DOHH2 (cell line): ENCODE data around the gene LGR6.
"Not testable (repeated sequence)": the region's sequence is repeated elsewhere in the genome, so short reads cannot be mapped to it uniquely, and the experiment has no call there.

Source experiments
- H3F3A ChIP-seq: fragments of 200-600 bp; sonication (generic), shearing (Covaris generic); 2 replicates; pipeline ENCODE4 v1.6.0; 2016; ENCODE audit warnings: antibody characterized with exemption, mild to moderate bottlenecking; ENCODE audit not compliant: control insufficient read depth, insufficient read depth
- H3K27ac ChIP-seq: fragments of 200-600 bp; sonication (generic); 2 replicates; pipeline ENCODE4 v1.5.1; 2014; ENCODE audit warnings: low read depth, mild to moderate bottlenecking, low read length, moderate library complexity
- H3K27me3 ChIP-seq: fragments of 200-600 bp; sonication (generic); 2 replicates; pipeline ENCODE4 v1.6.1; 2014; ENCODE audit warnings: mild to moderate bottlenecking, low read length, mixed read lengths; ENCODE audit not compliant: control insufficient read depth
- H3K36me3 ChIP-seq: fragments of 200-600 bp; sonication (generic); 2 replicates; pipeline ENCODE4 v1.6.1; 2014; ENCODE audit warnings: mild to moderate bottlenecking, low read length, moderate library complexity, mixed read lengths; ENCODE audit not compliant: control insufficient read depth
- H3K4me1 ChIP-seq: fragments of 200-600 bp; sonication (generic); 2 replicates; pipeline ENCODE4 v1.6.1; 2014; ENCODE audit warnings: mild to moderate bottlenecking, low read length, mixed read lengths; ENCODE audit not compliant: control insufficient read depth
- H3K4me2 ChIP-seq: fragments of 200-600 bp; sonication (generic); 2 replicates; pipeline ENCODE4 v1.6.0; 2014; ENCODE audit warnings: mild to moderate bottlenecking, low read length, moderate library complexity
- H3K4me3 ChIP-seq: fragments of 200-600 bp; sonication (generic); 2 replicates; pipeline ENCODE4 v1.5.1; 2014; ENCODE audit warnings: mild to moderate bottlenecking, low read length, mixed read lengths
- H3K79me2 ChIP-seq: fragments of 200-600 bp; sonication (generic); 2 replicates; pipeline ENCODE4 v1.6.1; 2014; ENCODE audit warnings: mild to moderate bottlenecking, low read length, mixed read lengths; ENCODE audit not compliant: control insufficient read depth
- H3K9me2 ChIP-seq: fragments of 200-600 bp; sonication (generic); replicated peaks from 2 replicates; pipeline ENCODE4 v1.6.1; 2014; ENCODE audit warnings: mild to moderate bottlenecking, low read length, mixed read lengths; ENCODE audit not compliant: control insufficient read depth
- H3K9me3 ChIP-seq: fragments of 200-600 bp; sonication (generic); 2 replicates; pipeline ENCODE4 v1.6.1; 2014; ENCODE audit warnings: antibody characterized with exemption, low read length, mixed read lengths; ENCODE audit not compliant: control insufficient read depth, insufficient read depth
- H4K20me1 ChIP-seq: fragments of 200-600 bp; sonication (generic); 2 replicates; pipeline ENCODE4 v1.6.0; 2014; ENCODE audit warnings: low read depth, mild to moderate bottlenecking, antibody characterized with exemption, low read length, moderate library complexity; ENCODE audit not compliant: control insufficient read depth, insufficient read depth
- EZH2phosphoT487 ChIP-seq: fragments of 200-600 bp; sonication (generic); IDR thresholded peaks from 2 replicates; pipeline ENCODE4 v1.6.1; 2017; ENCODE audit warnings: borderline replicate concordance, mild to moderate bottlenecking, antibody characterized with exemption, low read length, moderate library complexity, mixed read lengths
- TF ChIP-seq, protein P1 (sequence below): fragments of 200-600 bp; sonication (generic); IDR thresholded peaks from one replicate; pipeline ENCODE4 v1.5.1; 2014; ENCODE audit warnings: antibody characterized with exemption, mild to moderate bottlenecking, low read depth, low read length; ENCODE audit not compliant: poor library complexity, severe bottlenecking

LGR6 gene

DNA sequence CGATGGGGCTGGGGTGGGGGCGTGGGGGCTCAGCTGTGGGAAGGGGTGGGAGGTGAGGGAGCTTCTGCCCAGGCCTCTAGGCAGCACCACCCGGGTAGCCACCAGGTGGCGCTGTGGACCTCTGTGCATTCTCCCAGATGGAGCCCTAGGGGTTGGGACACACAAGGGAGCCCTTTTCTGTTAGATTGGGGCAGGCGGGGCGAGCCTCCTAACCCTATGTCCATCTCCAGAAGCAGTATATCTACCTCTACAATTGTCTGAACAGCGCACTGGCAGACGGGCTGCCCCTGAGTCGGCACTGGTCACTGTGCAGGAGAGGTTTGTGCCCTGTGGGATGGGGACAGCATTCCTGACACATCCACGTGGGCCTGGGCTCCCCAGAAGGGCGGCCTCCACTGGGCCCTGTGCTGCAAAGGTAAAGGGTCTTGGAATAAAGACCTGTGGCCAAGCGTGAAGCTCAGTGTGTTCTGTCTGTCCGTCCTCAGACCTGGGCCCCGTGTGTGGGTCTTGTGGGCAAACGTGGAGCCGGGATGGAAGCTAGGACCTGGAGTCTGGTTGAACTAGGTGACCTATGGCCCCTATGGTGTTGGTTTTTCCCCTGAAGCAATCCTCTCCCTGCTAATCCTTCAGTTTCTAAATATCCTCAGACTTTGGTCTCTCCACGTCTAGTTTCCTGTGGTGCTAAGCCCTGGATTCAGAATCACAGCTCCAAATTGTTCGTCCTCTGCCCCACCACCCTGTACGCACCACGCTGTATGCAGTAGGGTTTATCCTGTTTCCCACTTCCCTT is 4.4 kb upstream of the LGR6 start:
- Histone ChIP-seq H3K4me2 (no peak overlapping the region), H4K20me1 (no peaks in the 10 kb centered on the region), H3K9me3 (no peaks in the 10 kb centered on the region), H3K9me2 (no peaks in the 10 kb centered on the region), H3K36me3 (no peaks in the 10 kb centered on the region), H3K27me3 (peaks cover 17% of the 10 kb centered on the region), H3K79me2 (no peaks in the 10 kb centered on the region), H3K4me1 (peaks cover 13% of the 10 kb centered on the region), H3F3A (no peaks in the 10 kb centered on the region), H3K27ac (no peak overlapping the region), H3K4me3 (no peak overlapping the region)
- TF ChIP-seq, protein P1, sequence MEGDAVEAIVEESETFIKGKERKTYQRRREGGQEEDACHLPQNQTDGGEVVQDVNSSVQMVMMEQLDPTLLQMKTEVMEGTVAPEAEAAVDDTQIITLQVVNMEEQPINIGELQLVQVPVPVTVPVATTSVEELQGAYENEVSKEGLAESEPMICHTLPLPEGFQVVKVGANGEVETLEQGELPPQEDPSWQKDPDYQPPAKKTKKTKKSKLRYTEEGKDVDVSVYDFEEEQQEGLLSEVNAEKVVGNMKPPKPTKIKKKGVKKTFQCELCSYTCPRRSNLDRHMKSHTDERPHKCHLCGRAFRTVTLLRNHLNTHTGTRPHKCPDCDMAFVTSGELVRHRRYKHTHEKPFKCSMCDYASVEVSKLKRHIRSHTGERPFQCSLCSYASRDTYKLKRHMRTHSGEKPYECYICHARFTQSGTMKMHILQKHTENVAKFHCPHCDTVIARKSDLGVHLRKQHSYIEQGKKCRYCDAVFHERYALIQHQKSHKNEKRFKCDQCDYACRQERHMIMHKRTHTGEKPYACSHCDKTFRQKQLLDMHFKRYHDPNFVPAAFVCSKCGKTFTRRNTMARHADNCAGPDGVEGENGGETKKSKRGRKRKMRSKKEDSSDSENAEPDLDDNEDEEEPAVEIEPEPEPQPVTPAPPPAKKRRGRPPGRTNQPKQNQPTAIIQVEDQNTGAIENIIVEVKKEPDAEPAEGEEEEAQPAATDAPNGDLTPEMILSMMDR, result peak; percentile 74
- TF ChIP-seq EZH2phosphoT487, result no peak

DNA sequence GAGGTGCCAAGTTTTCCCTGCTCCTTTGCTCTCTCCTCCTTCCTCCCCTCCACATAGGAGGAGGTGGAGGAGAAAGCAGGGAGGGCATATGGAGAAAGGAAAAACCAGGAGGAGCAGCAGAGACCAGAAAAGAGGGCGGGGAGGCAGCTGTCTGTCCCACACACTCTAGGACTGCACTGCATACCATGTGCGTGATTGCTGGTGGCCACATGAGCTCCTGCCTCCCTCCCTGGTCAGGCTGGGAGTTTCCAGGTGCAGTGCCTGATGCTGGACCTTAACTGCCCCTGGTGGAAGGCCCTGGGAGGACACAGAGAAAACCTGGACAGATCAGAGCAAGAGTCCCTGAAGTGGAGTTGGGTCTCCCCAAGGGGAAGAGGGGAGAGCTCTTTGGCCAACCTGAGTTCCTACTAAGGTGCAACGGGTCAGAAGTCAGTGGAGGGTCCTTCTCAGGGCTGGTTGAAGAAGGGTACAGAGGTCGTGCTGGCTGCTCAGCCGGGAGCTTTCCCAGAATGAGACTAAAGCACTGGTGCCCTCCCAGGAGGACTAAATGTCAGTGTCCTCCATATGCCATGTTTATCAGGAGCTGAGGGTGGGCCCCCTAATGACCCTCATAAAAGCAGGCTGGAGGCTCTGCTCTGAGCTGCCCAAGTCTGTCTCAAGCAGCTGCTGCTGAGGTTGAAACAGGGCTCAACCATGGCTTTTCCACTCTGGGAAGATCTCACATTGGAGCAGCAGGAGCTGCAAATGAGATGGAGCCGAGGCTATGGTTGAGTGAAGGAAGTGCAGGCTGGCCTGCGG is 3.5 kb upstream of the LGR6 start:
- Histone ChIP-seq H3F3A (no peaks in the 10 kb centered on the region), H4K20me1 (no peaks in the 10 kb centered on the region), H3K4me2 (no peak overlapping the region), H3K36me3 (no peaks in the 10 kb centered on the region), H3K4me3 (no peak overlapping the region), H3K27me3 (peaks cover 19% of the 10 kb centered on the region), H3K4me1 (peaks cover 23% of the 10 kb centered on the region), H3K9me2 (no peaks in the 10 kb centered on the region), H3K79me2 (no peaks in the 10 kb centered on the region), H3K9me3 (no peaks in the 10 kb centered on the region), H3K27ac (no peak overlapping the region)
- TF ChIP-seq, protein P1, result no peak
- no peak for TF ChIP-seq EZH2phosphoT487

DNA sequence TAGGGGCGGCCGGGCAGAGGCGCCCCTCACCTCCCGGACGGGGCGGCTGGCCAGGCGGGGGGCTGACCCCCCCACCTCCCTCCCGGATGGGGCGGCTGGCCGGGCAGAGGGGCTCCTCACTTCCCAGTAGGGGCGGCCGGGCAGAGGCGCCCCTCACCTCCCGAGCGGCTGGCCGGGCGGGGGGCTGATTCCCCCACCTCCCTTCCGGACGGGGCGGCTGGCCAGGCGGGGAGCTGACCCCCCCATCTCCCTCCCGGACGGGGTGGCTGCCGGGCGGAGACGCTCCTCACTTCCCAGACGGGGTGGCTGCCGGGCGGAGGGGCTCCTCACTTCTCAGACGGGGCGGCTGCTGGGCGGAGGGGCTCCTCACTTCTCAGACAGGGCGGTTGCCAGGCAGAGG is 2.2 kb upstream of the LGR6 start:
- not testable (repeated sequence) for H3K9me3 ChIP-seq, H3F3A ChIP-seq, H3K36me3 ChIP-seq, H3K9me2 ChIP-seq, H3K27ac ChIP-seq, H3K4me2 ChIP-seq, H3K4me3 ChIP-seq, H4K20me1 ChIP-seq, H3K79me2 ChIP-seq
- Histone ChIP-seq H3K27me3 (peaks cover 23% of the 10 kb centered on the region), H3K4me1 (peaks cover 31% of the 10 kb centered on the region)
